ENCODE results near the gene CERS6. TPM values are rescaled to one million over a fixed set of nuclear protein-coding genes. Genes with fewer than 3 reads are reported as not detected.

Gene CERS6
- total RNA-seq, 2 donors from 2014 or later: 11.0 to 15.0 TPM

GRCh38 chr2:168577885-168578284, 121.8 kb downstream of the CERS6 start:
- no peak for DNase-seq (ENCODE audit: low spot score in 2 of 2)
- H3K36me3 Mint-ChIP-seq: peaks cover 8 to 26% of the 10 kb centered on the region in 2 donors
- ATAC-seq: no peak
- peaks cover 0 to 15% of the 10 kb centered on the region in 2 donors for H3K9me3 Mint-ChIP-seq
- H3K27ac Mint-ChIP-seq: no peak overlapping the region

GRCh38 chr2:168583064-168583709, 127.1 kb downstream of the CERS6 start:
- no peak for DNase-seq (ENCODE audit: low spot score in 2 of 2)
- ATAC-seq: peak in 1 of 2 donors; percentile 54
- peak overlapping the region in 1 of 2 donors; percentile 40 for H3K27ac Mint-ChIP-seq
- H3K36me3 Mint-ChIP-seq: peaks cover 8 to 20% of the 10 kb centered on the region in 2 donors
- peaks cover 0 to 13% of the 10 kb centered on the region in 2 donors for H3K9me3 Mint-ChIP-seq

GRCh38 chr2:168583710-168584521, 127.8 kb downstream of the CERS6 start:
- ATAC-seq (peak; percentile 18 to 57), DNase-seq (ENCODE audit: low spot score in 2 of 2) (no peak)
- H3K36me3 Mint-ChIP-seq: peaks cover 8 to 20% of the 10 kb centered on the region in 2 donors
- peak overlapping the region in 1 of 2 donors; percentile 40 for H3K27ac Mint-ChIP-seq
- H3K9me3 Mint-ChIP-seq: peaks cover 0 to 13% of the 10 kb centered on the region in 2 donors

- ATAC-seq: no peak
- H3K36me3 Mint-ChIP-seq: peaks cover 5 to 15% of the 10 kb centered on the region in 2 donors
- DNase-seq (ENCODE audit: low spot score in 2 of 2): no peak
- no peak overlapping the region for H3K27ac Mint-ChIP-seq
- H3K9me3 Mint-ChIP-seq: peaks cover 0 to 8% of the 10 kb centered on the region in 2 donors
Observed at GRCh38 chr2:168584911-168585310, 128.8 kb downstream of the CERS6 start.

GRCh38 chr2:168585700-168586099, 129.6 kb downstream of the CERS6 start:
- DNase-seq (ENCODE audit: low spot score in 2 of 2) (no peak), ATAC-seq (no peak)
- peaks cover 0 to 4% of the 10 kb centered on the region in 2 donors for H3K9me3 Mint-ChIP-seq
- H3K27ac Mint-ChIP-seq: no peak overlapping the region
- peaks cover 0 to 7% of the 10 kb centered on the region in 2 donors for H3K36me3 Mint-ChIP-seq

GRCh38 chr2:168587307-168587706, 131.2 kb downstream of the CERS6 start:
- H3K9me3 Mint-ChIP-seq: peaks cover 0 to 4% of the 10 kb centered on the region in 2 donors
- no peak for ATAC-seq

GRCh38 chr2:168589236-168590211, 133.5 kb downstream of the CERS6 start:
- Mint-ChIP-seq H3K36me3 (no peaks in the 10 kb centered on the region), H3K27ac (no peak overlapping the region), H3K9me3 (peaks cover 0 to 4% of the 10 kb centered on the region in 2 donors)
- ATAC-seq (no peak), DNase-seq (ENCODE audit: low spot score in 2 of 2) (no peak)

More at GRCh38 chr2:168587307-168587706, 131.2 kb downstream of the CERS6 start:
- no peak for DNase-seq (ENCODE audit: low spot score in 2 of 2)
- Mint-ChIP-seq H3K36me3 (no peaks in the 10 kb centered on the region), H3K27ac (no peak overlapping the region)

- peak overlapping the region in 1 of 2 donors; percentile 15 for H3K27ac Mint-ChIP-seq
- peaks cover 0 to 18% of the 10 kb centered on the region in 2 donors for H3K36me3 Mint-ChIP-seq
- ATAC-seq (no peak), DNase-seq (ENCODE audit: low spot score in 2 of 2) (no peak)
- peaks cover 0 to 9% of the 10 kb centered on the region in 2 donors for H3K9me3 Mint-ChIP-seq
Observed at GRCh38 chr2:168592181-168592831, 136.2 kb downstream of the CERS6 start.

- H3K9me3 Mint-ChIP-seq: peaks cover 0 to 9% of the 10 kb centered on the region in 2 donors
- ATAC-seq (no peak), DNase-seq (ENCODE audit: low spot score in 2 of 2) (no peak)
- H3K36me3 Mint-ChIP-seq: peaks cover 0 to 18% of the 10 kb centered on the region in 2 donors
- H3K27ac Mint-ChIP-seq: no peak overlapping the region
Observed at GRCh38 chr2:168593713-168594112, 137.6 kb downstream of the CERS6 start.

- DNase-seq (ENCODE audit: low spot score in 2 of 2) (no peak), ATAC-seq (peak in 1 of 2 donors; percentile 63)
- Mint-ChIP-seq H3K36me3 (peaks cover 0 to 18% of the 10 kb centered on the region in 2 donors), H3K27ac (no peak overlapping the region), H3K9me3 (peaks cover 0 to 9% of the 10 kb centered on the region in 2 donors)
Observed at GRCh38 chr2:168594778-168595177, 138.7 kb downstream of the CERS6 start.

GRCh38 chr2:168596881-168597655, 141.0 kb downstream of the CERS6 start:
- peaks cover 0 to 34% of the 10 kb centered on the region in 2 donors for H3K36me3 Mint-ChIP-seq
- ATAC-seq: peak; percentile 39 to 46
- peaks cover 0 to 16% of the 10 kb centered on the region in 2 donors for H3K9me3 Mint-ChIP-seq
- no peak overlapping the region for H3K27ac Mint-ChIP-seq
- DNase-seq (ENCODE audit: low spot score in 2 of 2): no peak

- H3K27ac Mint-ChIP-seq: no peak overlapping the region
- ATAC-seq: no peak
- H3K9me3 Mint-ChIP-seq: peaks cover 8 to 31% of the 10 kb centered on the region in 2 donors
Observed at GRCh38 chr2:168599738-168600137, 143.7 kb downstream of the CERS6 start.

GRCh38 chr2:168600949-168601348, 144.9 kb downstream of the CERS6 start:
- ATAC-seq (no peak), DNase-seq (ENCODE audit: low spot score in 2 of 2) (no peak)
- Mint-ChIP-seq H3K27ac (no peak overlapping the region), H3K36me3 (peaks cover 19 to 60% of the 10 kb centered on the region in 2 donors), H3K9me3 (peaks cover 14 to 37% of the 10 kb centered on the region in 2 donors)

More at GRCh38 chr2:168599738-168600137, 143.7 kb downstream of the CERS6 start:
- H3K36me3 Mint-ChIP-seq: peaks cover 12 to 53% of the 10 kb centered on the region in 2 donors
- DNase-seq (ENCODE audit: low spot score in 2 of 2): no peak

- Mint-ChIP-seq H3K27ac (no peak overlapping the region), H3K9me3 (peaks cover 14 to 43% of the 10 kb centered on the region in 2 donors), H3K36me3 (peaks cover 24 to 60% of the 10 kb centered on the region in 2 donors)
- DNase-seq (ENCODE audit: low spot score in 2 of 2) (no peak), ATAC-seq (no peak)
Observed at GRCh38 chr2:168601741-168602140, 145.7 kb downstream of the CERS6 start.

GRCh38 chr2:168602379-168602778, 146.3 kb downstream of the CERS6 start:
- DNase-seq (ENCODE audit: low spot score in 2 of 2): no peak
- H3K9me3 Mint-ChIP-seq: peaks cover 14 to 39% of the 10 kb centered on the region in 2 donors
- no peak overlapping the region for H3K27ac Mint-ChIP-seq
- H3K36me3 Mint-ChIP-seq: peaks cover 25 to 58% of the 10 kb centered on the region in 2 donors
- ATAC-seq: no peak

Data from activated naive CD4-positive, alpha-beta T cell treated with anti-CD3 and anti-CD28 coated beads, Interleukin-2, amount 50 U/mL, for 72 hours (primary cell).